SK-N-SH treated with all-trans-retinoic acid at 6 μM for 48 hours (cell line): Measurements from ENCODE around the gene FBXL17.
A peak's percentile ranks its signal among the peaks of the same experiment; 100 is the strongest.

Source experiments
- ATAC-seq: fragments of 200-7000 bp; cut with Tn5 transposase; 3 replicates; pipeline ENCODE4 v1.9.1; 2020; ENCODE audit warnings: mild to moderate bottlenecking, moderate library complexity
- BACH2 ChIP-seq: fragments of 250-450 bp; sonication (Bioruptor Pico); IDR thresholded peaks from 2 replicates; pipeline ENCODE4 v1.9.0; 2021; ENCODE audit warnings: mild to moderate bottlenecking, borderline replicate concordance
- ESRRG ChIP-seq: fragments of 250-450 bp; sonication (Bioruptor Pico); IDR thresholded peaks from 2 replicates; pipeline ENCODE4 v1.6.1; 2021; ENCODE audit warnings: mild to moderate bottlenecking
- GLIS3 ChIP-seq: fragments of 250-450 bp; sonication (Bioruptor Pico); IDR thresholded peaks from 2 replicates; pipeline ENCODE4 v1.5.0; 2020; ENCODE audit warnings: mild to moderate bottlenecking, moderate library complexity
- ISL1 ChIP-seq: fragments of 250-450 bp; sonication (Bioruptor Pico); IDR thresholded peaks from 2 replicates; pipeline ENCODE4 v2.1.2; 2022; ENCODE audit warnings: mild to moderate bottlenecking, moderate library complexity
- OSR1 ChIP-seq: fragments of 250-450 bp; sonication (Bioruptor Pico); IDR thresholded peaks from 2 replicates; pipeline ENCODE4 v1.8.0; 2022; ENCODE audit warnings: moderate library complexity, mild to moderate bottlenecking, inconsistent platforms
- PPARA ChIP-seq: fragments of 250-450 bp; sonication (Bioruptor Pico); IDR thresholded peaks from 2 replicates; pipeline ENCODE4 v1.5.0; 2020; ENCODE audit warnings: mild to moderate bottlenecking, borderline replicate concordance
- RARB ChIP-seq: fragments of 250-450 bp; sonication (Bioruptor Pico); IDR thresholded peaks from 2 replicates; pipeline ENCODE4 v1.8.0; 2021; ENCODE audit warnings: mild to moderate bottlenecking, moderate library complexity
- SNAI2 ChIP-seq: fragments of 250-450 bp; sonication (Bioruptor Pico); IDR thresholded peaks from 2 replicates; pipeline ENCODE4 v1.5.0; 2020; ENCODE audit warnings: mild to moderate bottlenecking, moderate library complexity
- TCF4 ChIP-seq: fragments of 250-450 bp; sonication (Bioruptor Pico); IDR thresholded peaks from 2 replicates; pipeline ENCODE4 v1.8.0; 2021; ENCODE audit warnings: mild to moderate bottlenecking, moderate library complexity, borderline replicate concordance
- TOX ChIP-seq: fragments of 250-450 bp; sonication (Bioruptor Pico); IDR thresholded peaks from 2 replicates; pipeline ENCODE4 v1.8.0; 2021; ENCODE audit warnings: mild to moderate bottlenecking, moderate library complexity, borderline replicate concordance
- ZC3H10 ChIP-seq: fragments of 250-450 bp; sonication (Bioruptor Pico); IDR thresholded peaks from 2 replicates; pipeline ENCODE4 v1.5.1; 2021; ENCODE audit warnings: mild to moderate bottlenecking, moderate library complexity
- ZFP30 ChIP-seq: fragments of 450-650 bp; formaldehyde crosslinking; IDR thresholded peaks from 2 replicates; pipeline ENCODE4 v1.5.0; 2022; ENCODE audit warnings: mild to moderate bottlenecking, moderate library complexity
- ZNF70 ChIP-seq: fragments of 450-650 bp; formaldehyde crosslinking; IDR thresholded peaks from 2 replicates; pipeline ENCODE4 v1.5.0; 2020; ENCODE audit warnings: mild to moderate bottlenecking, moderate library complexity
- ZNF8 ChIP-seq: fragments of 450-650 bp; formaldehyde crosslinking; IDR thresholded peaks from 2 replicates; pipeline ENCODE4 v1.5.0; 2020; ENCODE audit warnings: mild to moderate bottlenecking, moderate library complexity
- TF ChIP-seq, protein P1 (sequence below): fragments of 250-450 bp; sonication (Bioruptor Pico); IDR thresholded peaks from 2 replicates; pipeline ENCODE4 v1.8.0; 2020; ENCODE audit warnings: mild to moderate bottlenecking, moderate library complexity, borderline replicate concordance
- TF ChIP-seq, protein P2 (sequence below): fragments of 250-450 bp; sonication (Bioruptor Pico); IDR thresholded peaks from 2 replicates; pipeline ENCODE4 v1.5.1; 2020; ENCODE audit warnings: low read depth, mild to moderate bottlenecking, moderate library complexity
- TF ChIP-seq, protein P3 (sequence below): fragments of 250-450 bp; sonication (Bioruptor Pico); IDR thresholded peaks from 2 replicates; pipeline ENCODE4 v1.5.1; 2021; ENCODE audit warnings: mild to moderate bottlenecking, moderate library complexity

The FBXL17 gene

DNA sequence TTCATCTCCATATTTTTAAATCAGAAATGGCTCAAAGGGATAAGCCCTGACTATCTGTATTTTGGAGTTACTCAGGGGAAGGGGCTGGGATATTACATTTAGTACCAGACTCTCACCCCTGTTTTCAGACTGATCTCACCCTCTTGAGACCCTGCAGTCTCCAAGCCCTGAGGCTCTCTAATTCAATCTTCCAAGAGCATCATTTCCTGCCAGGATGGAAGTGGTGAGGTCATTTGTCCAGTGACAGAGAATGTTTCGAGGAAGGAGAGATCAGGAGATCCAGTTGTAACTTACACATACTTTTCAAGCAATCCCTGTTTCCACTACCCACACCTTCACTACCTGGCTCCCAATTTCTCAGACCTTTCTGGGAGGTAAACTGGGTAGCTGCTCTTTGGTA, 415.7 kb downstream of the FBXL17 start:
- TF ChIP-seq ZNF8 (CRISPR knock-in tag), result 0 out of 2 replicates have a peak, but pooled peaks have one; percentile 15
- TF ChIP-seq, protein P1, sequence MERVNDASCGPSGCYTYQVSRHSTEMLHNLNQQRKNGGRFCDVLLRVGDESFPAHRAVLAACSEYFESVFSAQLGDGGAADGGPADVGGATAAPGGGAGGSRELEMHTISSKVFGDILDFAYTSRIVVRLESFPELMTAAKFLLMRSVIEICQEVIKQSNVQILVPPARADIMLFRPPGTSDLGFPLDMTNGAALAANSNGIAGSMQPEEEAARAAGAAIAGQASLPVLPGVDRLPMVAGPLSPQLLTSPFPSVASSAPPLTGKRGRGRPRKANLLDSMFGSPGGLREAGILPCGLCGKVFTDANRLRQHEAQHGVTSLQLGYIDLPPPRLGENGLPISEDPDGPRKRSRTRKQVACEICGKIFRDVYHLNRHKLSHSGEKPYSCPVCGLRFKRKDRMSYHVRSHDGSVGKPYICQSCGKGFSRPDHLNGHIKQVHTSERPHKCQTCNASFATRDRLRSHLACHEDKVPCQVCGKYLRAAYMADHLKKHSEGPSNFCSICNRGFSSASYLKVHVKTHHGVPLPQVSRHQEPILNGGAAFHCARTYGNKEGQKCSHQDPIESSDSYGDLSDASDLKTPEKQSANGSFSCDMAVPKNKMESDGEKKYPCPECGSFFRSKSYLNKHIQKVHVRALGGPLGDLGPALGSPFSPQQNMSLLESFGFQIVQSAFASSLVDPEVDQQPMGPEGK (CRISPR knock-in tag), result no peak
- no peak for ATAC-seq

DNA sequence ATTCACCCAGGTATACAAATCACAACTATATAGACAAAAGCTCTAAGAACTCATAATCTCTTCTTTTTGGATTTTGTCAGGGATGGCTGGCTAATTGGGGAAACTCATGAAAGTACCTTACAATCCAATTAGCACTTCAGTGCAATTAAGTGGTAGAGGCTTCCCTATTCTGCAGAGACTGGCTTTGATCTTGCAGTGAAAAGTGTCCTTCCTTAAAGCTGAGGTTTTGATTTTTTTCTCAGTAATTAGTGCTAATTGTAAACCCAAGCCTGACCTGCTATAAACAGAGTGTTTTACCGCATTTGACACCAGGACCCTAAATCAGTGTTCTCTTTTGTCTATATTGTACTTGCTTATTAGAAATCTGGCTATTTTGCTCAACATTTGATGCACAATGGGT, 417.2 kb downstream of the FBXL17 start:
- ATAC-seq, result no peak
- TF ChIP-seq RARB (CRISPR knock-in tag) (no peak), OSR1 (CRISPR knock-in tag) (no peak), GLIS3 (CRISPR knock-in tag) (no peak), SNAI2 (CRISPR knock-in tag) (no peak), ZNF70 (CRISPR knock-in tag) (no peak)
- TF ChIP-seq, all 23 proteins: peak for 0

DNA sequence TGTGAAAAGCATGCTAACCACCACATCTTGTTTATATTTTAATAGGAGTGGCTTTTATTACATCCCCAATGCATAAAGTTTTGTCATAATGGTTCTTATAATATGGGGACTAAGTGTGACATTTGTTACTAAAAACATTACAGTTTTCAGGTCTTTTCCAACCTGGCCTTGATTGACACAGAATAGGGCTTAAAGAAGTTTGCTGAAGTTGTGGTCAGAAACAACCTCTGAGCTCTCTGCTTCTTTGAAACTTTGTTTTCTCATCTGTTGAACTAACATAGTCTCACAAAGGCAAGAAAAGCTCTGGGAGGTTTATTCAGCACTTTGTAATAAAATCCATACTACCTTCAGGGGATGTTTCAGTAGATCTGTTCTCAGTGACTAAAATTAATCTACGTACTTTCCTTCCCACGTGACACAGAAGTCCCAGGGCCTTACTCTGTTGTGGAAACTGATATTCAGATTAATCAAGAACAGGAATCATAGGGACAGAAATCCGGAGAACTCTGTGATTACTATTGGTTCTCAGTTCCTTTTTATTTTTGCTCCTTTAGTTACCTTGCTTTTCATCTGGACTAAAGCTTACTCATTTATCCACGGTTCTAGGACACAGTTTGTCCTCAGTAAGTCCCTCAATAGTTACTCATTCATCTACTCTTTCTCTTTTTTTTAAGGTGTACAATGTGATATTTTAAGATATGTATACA, 422.2 kb downstream of the FBXL17 start:
- ATAC-seq, result no peak

DNA sequence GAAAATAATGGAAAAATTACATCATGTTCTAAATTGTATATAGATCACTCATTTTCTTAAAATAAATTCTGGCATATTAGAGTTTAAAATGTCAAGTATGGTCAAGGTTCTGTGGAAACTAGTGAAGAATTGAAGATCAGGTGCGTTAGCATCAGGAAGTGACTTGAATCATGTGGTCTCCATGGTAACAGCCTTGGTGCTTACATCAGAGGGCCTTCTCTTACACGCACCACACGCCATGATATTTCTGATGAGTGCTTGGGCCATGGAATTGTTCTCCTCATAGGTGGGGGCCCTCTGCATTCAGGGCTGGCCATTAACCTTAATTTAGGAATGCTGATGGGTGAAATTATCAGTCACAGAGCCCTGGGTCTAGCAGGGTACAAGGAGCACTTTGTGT, 423.0 kb downstream of the FBXL17 start:
- TF ChIP-seq ZNF8 (CRISPR knock-in tag) (no peak), SNAI2 (CRISPR knock-in tag) (no peak), ZC3H10 (CRISPR knock-in tag) (no peak), OSR1 (CRISPR knock-in tag) (no peak), ZFP30 (CRISPR knock-in tag) (no peak), ISL1 (CRISPR knock-in tag) (no peak), ESRRG (no peak), GLIS3 (CRISPR knock-in tag) (no peak), BACH2 (CRISPR knock-in tag) (no peak), PPARA (CRISPR knock-in tag) (no peak), TCF4 (CRISPR knock-in tag) (no peak), RARB (CRISPR knock-in tag) (no peak), TOX (no peak)
- TF ChIP-seq, protein P2, sequence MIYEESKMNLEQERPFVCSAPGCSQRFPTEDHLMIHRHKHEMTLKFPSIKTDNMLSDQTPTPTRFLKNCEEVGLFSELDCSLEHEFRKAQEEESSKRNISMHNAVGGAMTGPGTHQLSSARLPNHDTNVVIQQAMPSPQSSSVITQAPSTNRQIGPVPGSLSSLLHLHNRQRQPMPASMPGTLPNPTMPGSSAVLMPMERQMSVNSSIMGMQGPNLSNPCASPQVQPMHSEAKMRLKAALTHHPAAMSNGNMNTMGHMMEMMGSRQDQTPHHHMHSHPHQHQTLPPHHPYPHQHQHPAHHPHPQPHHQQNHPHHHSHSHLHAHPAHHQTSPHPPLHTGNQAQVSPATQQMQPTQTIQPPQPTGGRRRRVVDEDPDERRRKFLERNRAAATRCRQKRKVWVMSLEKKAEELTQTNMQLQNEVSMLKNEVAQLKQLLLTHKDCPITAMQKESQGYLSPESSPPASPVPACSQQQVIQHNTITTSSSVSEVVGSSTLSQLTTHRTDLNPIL (CRISPR knock-in tag), result no peak
- TF ChIP-seq, protein P1 (CRISPR knock-in tag), result no peak
- ATAC-seq, result no peak

More for the DNA sequence above, 422.2 kb downstream of the FBXL17 start:
- TF ChIP-seq SNAI2 (CRISPR knock-in tag) (no peak), BACH2 (CRISPR knock-in tag) (no peak), GLIS3 (CRISPR knock-in tag) (no peak), ISL1 (CRISPR knock-in tag) (no peak)
- TF ChIP-seq, protein P2 (CRISPR knock-in tag), result no peak

DNA sequence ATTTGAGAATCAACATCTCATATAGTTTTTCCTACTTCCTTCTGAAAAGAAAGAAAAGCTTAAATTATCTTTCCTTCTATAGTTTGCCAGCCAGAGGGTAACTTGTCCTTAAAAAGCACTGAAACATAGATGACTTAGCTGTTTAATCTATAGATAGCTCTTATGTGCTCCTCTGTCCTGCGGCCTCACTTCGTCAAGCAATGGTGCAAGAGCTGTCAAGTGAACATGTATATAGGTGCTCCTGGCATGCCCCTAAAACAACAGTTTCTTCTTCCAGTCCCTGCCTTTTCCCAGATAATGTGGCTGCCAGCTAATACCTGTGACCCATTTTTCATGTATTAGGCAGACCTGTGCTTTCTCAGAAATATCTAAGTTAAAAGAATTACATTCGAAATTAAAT, 423.5 kb downstream of the FBXL17 start:
- TF ChIP-seq RARB (CRISPR knock-in tag), result no peak
- no peak for TF ChIP-seq BACH2 (CRISPR knock-in tag)
- no peak for TF ChIP-seq PPARA (CRISPR knock-in tag)
- TF ChIP-seq TCF4 (CRISPR knock-in tag), result no peak
- TF ChIP-seq SNAI2 (CRISPR knock-in tag), result no peak
- TF ChIP-seq ISL1 (CRISPR knock-in tag), result no peak
- TF ChIP-seq, protein P2 (CRISPR knock-in tag), result no peak
- no peak for TF ChIP-seq ZFP30 (CRISPR knock-in tag)
- no peak for TF ChIP-seq ESRRG
- no peak for TF ChIP-seq TOX
- TF ChIP-seq, protein P3, sequence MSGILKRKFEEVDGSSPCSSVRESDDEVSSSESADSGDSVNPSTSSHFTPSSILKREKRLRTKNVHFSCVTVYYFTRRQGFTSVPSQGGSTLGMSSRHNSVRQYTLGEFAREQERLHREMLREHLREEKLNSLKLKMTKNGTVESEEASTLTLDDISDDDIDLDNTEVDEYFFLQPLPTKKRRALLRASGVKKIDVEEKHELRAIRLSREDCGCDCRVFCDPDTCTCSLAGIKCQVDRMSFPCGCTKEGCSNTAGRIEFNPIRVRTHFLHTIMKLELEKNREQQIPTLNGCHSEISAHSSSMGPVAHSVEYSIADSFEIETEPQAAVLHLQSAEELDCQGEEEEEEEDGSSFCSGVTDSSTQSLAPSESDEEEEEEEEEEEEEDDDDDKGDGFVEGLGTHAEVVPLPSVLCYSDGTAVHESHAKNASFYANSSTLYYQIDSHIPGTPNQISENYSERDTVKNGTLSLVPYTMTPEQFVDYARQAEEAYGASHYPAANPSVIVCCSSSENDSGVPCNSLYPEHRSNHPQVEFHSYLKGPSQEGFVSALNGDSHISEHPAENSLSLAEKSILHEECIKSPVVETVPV (CRISPR knock-in tag), result no peak
- ATAC-seq, result no peak
